CD4-positive, alpha-beta T cell treated with Interleukin-17A for 4 hours (primary cell): ENCODE data around the gene RAB3IL1.

Source experiments
- DNase-seq: peaks from one replicate; pipeline ENCODE4 v3.0.0-alpha.2; 2020; ENCODE audit warnings: mixed read lengths

Gene RAB3IL1

DNA sequence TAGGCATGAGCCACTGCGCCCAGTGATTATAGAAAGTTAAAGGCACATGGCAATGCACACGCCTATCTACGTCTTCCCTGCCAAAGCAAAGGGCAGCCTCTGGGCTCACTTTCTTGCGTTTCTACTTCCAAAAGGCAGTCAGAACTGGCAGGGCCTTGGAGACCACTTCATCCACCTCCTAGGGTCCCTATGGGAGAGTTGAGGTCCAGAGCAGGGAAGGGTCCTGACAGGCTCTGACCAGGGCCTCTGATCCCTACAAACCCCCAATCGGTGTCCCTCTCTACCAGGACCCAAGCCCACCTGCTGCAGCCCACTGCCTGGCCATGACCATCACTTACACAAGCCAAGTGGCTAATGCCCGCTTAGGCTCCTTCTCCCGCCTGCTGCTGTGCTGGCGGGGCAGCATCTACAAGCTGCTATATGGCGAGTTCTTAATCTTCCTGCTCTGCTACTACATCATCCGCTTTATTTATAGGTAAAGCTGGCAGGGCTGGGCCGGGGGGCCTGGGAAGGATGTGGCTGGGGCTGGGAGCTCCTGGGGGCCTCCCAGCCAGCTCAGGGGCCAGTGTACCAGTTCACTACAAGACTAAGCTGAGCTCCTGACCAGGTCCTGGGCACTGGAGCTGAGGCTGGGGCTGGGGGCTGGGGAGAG is 34.2 kb upstream of the RAB3IL1 start:
- DNase-seq: no peak

DNA sequence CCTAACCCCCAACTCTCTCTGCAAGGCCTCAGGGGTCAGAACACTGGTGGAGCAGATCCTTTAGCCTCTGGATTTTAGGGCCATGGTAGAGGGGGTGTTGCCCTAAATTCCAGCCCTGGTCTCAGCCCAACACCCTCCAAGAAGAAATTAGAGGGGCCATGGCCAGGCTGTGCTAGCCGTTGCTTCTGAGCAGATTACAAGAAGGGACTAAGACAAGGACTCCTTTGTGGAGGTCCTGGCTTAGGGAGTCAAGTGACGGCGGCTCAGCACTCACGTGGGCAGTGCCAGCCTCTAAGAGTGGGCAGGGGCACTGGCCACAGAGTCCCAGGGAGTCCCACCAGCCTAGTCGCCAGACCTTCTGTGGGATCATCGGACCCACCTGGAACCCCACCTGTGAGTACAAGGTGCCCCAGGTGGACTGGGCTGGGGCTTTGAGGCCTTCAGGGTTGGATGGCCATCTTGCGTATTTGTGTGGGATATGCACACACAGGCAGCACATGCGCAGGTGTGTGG is 32.7 kb upstream of the RAB3IL1 start, which contains the start of gene BEST1:
BEST1 (plus strand) TSS at position 317 of the 513 bp plus-strand sequence. CDS start 1,456 bp downstream, outside the sequence.
- no peak for DNase-seq

DNA sequence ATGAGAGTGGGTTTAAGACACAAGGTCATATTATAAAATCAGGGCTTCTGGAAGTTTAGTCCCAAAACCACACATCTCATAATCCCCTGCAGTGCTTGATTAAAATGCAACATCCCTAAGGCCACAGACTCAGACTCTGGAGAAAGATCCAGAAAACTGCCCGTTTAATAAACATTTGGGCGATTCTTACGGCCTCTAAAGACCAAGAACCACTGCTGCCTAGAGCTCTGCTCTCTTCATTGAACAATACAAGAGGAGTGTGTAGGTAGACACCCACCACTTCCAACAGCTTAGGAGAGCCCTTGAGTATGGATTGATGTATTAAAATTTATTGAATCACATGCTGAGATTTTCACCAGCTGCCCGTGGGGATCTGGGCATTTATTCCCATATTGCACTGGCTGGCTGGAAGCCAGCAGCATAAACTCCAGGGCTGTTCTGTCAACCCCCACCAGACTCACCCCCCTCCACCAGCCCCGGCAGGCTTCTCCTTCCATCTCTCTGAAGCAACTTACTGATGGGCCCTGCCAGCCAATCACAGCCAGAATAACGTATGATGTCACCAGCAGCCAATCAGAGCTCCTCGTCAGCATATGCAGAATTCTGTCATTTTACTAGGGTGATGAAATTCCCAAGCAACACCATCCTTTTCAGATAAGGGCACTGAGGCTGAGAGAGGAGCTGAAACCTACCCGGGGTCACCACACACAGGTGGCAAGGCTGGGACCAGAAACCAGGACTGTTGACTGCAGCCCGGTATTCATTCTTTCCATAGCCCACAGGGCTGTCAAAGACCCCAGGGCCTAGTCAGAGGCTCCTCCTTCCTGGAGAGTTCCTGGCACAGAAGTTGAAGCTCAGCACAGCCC is 32.0 kb upstream of the RAB3IL1 start:
- no peak for DNase-seq

DNA sequence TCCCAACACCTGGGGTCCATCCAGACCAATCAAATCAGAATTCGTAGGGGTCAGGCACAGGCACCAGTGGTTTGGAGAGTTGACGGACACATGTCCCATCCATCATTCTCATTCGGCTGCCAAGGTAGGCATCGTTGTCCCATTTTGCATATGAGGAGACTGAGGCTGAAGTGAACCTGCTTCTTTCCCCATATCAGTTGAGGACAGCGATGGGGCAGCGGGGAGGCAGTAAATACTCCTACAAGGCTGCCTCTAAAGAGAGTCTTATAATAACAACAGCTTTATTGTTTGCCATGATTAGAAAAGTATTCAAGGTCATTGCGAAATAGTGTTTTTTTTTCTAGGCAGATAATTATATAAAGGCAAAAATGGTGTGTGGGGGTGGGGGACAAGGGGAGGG is 31.1 kb upstream of the RAB3IL1 start:
- no peak for DNase-seq

DNA sequence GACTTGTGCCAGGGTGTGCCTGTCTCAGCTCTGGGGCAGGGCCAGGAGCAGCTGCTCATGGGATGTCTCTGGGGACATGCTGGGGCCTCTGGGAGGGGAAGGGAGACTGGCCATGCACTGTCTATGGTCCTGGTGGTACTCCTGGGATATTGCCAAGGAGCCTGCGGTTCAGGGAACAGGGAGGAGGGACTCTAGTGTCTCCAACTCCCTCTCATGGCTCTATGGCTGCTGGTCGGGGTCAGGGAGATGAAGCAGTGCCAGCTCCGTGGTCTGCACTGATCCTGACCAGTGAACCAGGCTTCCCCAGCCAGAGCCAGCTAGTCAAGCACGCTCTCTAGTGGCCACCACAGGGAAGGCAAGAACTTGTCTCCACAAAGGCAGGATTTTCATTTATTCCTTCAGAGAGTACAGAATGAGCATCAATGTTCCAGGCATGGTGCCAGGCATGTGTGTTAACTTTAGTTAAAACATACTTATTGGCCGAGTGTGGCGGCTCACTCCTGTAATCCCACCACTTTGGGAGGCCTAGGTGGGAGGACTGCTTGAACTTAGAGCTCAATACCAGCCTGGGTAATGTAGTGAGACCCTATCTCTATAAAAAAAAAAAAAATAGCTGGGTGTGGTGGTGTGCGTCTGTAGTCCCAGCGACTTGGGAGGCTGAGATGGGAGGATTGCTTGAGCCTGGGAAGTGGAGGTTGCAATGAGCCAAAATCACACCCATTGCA is 30.3 kb upstream of the RAB3IL1 start:
- peak; percentile 74 for DNase-seq

DNA sequence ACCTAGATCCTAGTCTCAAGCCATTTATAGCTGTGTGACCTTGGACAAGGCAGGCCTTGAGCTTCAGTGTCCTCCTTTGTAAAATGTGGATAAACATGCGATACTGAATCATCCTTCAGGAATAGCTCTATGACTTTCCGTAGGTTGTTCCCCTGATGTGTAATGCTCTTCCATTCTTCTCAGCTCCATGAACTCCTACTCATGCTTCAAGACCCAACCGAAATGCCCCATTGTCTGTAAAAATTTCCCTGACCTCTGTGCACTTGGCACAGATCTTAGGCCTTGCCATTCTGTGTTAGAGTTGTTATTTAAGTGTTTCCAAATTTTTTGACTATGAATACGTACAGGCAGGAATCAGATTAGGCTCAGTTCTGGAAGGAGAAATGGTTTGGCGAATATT is 29.5 kb upstream of the RAB3IL1 start:
- DNase-seq: no peak

DNA sequence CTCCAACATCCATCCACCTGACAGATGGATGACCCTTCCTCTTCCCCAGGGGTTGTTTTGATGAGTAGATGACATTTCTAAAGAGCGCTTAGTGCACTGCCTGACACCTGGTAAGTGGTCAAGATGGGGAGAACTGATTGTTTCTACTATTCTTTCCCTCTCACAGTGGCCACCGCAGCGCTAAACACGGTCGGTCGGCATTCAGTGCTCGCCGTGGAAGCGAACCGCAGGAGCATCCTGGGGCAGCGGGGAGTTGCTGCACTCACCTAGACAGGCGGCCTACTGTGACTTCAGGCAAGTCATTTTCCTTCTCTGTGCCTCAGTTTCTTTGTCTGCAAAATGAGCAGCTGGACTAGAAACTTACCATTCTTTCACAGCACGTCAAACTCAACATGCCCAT is 27.8 kb upstream of the RAB3IL1 start:
- no peak for DNase-seq

DNA sequence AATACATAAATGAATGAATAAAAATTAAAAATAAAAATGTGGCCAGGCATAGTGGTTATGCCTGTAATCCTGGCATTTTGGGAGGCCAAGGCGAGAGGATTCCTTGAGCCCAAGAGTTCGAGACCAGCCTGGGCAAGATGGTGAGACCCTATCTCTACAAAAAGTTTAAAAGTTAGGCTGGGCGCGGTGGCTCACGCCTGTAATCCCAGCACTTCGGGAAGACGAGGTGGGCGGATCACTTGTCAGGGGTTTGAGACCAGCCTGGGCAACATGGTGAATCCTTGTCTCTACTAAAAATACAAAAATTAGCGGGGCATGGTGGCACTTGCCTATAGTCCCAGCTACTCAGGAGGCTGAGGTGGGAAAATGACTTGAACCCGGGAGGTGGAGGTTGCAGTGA is 23.1 kb upstream of the RAB3IL1 start:
- no peak for DNase-seq

DNA sequence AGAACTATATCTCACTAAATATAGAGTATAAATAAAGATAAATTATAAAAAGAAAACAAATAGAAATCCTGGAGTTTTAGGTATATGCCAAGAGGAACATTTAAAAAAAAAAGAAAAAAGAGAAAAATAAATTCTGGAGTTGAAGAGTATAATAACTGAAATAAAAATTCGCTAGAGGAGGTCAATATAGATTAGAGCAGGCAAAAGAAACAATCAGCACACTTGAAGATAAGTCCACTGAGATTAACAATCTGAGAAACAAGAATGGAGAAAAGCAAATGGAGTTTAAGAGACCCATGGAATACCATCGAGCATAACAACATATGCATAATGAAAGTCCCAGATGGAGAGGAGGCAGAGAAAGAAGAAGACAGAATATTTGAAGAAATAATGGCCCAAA is 18.5 kb upstream of the RAB3IL1 start:
- no peak for DNase-seq

DNA sequence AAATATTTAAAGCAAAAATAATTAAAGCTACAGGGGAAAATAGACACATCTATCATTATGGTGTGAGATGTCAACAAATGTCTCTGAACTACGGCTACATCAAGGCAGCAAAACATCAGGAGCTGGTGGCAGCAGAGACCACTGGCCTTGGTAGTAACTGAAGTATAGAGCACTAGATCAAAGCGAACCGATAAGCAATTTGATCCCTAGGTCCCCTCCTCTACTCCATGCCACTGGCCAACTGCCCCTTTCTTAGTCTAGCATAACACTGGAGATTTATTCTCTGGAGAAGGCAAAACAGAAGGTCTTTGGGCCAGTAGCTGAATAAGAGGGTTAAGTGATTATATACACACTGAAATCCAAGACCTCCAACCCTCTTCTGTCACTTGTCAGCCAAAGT is 13.6 kb upstream of the RAB3IL1 start:
- DNase-seq: no peak

DNA sequence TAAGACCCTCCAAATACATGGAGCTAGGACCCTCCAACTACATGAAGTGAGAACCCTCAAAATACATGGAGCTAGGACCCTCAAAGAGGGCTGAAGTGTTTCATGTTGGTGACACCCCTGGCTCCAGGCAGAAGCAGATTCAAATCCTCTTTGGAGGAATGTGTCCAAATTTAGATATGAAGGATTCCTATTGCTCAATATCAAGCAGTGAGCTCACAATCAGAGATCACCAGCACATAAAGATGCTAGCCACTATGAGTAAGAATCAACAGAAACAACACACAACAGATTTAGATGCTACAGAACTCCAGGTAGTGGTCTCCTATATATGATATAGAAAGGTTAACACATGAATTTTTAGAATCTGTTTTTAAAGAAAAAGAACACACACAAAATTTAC is 11.2 kb upstream of the RAB3IL1 start:
- no peak for DNase-seq

DNA sequence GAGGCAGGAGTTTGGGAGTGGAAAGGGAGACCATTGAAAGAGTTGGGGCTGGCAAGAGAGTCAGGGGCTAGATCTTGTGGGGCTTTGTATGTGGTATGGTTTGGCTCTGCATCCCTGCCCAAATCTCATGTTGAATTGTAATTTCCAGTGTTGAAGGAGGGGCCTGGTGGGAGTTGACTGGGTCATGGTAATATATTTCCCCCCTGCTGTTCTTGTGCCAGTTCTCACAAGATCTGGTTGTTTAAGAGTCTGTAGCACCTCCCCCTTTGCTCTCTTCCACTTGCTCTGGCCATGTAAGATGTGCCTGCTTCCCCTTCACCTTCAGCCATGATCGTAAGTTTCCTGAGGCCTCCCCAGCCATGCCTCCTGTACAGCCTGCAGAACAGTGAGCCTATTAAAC is 10.1 kb upstream of the RAB3IL1 start:
- no peak for DNase-seq

DNA sequence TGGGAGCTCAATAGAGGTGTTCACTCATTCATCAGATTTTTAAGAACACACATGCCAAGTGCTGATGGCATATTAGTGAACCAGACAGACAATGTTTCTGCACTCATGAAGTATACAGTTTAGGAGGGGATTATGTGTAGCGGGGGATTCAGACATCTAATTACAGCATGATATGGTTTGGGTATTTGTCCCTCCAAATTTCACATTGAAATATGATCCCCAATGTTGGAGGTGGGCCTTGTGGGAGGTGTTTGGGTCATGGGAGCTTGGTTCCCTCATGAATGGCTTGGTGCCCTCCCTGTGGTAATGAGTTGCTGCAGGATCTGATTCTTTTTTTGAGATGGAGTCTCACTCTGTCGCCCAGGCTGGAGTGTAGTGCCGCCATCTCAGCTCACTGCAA is 8.9 kb upstream of the RAB3IL1 start:
- no peak for DNase-seq

DNA sequence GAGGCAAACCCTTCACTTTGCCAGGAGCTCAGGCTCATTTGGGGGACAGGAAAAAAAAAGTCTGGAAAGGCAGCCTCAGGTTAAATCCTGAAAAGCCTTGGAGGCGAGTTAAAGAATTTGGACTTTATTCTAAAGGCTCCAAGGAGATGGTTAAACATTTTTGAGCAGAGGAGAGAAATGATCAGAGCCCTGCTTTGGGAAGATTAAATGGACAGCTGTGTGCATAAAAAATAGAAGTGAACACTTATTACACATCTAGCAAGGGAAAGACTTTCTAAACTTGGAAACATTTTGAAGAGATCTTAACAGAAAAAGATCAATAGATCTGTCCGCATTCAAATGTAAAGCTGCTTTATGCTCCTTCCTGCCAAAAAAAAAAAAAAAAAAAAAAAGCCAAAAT is 8.4 kb upstream of the RAB3IL1 start:
- no peak for DNase-seq

DNA sequence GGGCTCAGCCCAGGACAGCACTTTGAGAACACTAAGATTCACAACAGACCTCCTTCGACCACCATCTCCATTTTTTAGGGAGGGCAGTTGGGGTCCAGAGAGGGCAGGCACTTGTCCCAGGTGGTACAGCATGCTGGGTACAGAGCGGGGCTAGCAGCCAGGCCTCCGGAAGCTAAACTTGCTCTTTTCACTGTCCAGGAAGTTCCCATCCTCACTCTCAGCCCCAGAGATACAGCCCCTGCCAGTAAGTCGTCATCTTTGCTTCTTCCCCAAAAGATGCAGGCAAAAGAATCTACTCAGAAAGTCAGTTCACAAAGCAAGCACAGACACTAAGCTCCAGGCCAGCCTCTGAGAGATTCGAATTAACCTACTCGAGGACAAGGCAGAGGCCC is 6.7 kb upstream of the RAB3IL1 start:
- no peak for DNase-seq

DNA sequence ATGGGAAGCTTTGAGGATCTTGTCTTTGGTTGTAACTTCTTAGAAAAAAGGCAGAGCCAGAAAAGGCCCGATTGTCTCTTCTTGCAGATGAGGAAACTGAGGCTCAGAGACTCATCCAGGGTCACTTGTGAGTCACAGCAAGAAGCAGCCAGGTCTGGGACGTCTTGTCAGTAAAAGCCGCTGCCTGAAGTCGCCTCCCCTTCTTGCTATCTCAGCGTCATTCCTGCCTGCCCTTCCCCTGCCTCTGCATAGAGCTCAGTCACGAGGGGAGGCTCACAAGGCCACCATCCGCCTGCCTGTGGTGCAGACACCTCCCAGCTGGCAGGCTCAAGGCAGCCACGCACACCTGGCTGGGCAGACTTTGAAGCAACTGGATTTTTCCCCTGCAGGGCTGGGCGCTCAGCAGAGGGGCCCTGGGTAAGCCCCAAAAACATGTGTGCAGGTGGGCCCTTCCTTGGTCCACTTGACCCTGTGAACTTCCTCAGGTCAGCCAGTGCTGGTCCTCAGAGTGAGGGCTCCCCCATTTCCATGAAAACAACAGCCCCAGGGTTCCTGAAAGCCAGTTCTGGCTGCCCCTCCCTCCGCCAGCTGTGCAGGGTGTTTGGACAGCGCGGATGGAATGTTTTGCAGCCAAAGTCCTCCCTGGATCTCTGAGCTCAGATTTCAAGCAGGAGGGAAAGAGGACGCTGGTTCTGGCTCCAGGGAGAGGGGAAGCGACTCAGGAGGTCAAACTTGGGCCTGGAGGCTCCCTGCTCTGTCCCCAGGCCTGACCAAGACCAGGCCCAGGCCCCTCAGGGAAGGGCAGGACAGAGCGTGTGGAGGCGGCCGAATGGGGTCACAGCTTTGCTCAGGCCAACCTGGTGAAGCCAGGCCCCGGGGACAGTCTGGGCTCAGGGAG is 6.0 kb upstream of the RAB3IL1 start:
- DNase-seq: no peak

DNA sequence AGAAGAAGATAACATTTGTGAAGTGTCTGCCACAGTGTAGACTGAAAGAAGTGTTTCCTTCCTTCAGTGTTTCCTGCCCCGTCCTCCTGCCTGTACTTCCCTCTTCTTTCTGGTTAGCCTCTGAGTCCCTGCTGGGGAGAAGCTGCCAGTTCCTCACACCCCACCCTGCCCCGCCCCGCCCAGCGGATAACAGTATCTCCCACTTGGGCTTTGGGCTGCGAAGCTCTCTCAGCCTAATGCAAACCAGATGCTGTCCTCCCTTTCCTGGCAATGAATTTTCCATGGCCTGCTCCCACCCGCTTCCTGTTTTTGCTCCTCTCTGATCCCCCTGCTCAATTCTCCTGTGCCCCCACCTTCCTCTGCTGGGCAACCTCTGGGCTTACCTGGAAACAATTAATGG is 5.2 kb upstream of the RAB3IL1 start:
- DNase-seq: no peak

DNA sequence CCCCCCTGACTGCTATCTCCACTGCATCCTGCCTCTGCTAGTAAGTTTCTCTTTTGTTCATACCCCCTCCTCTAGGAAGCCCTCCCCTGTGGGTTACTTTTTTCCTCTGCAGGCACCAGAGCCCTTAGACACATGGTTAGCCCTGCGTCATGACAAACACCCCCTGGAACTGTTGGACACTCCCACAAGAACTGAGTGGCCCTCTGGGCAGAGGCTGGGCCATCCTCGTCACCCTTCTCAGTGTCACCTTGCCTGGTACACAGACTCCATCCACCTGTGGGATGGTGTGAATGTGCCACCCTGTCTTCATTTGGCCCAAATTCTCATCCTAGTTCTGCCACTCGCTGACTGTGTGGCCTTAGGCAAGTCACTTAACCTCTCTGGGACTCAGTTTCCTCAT is 4.1 kb upstream of the RAB3IL1 start:
- DNase-seq: no peak

DNA sequence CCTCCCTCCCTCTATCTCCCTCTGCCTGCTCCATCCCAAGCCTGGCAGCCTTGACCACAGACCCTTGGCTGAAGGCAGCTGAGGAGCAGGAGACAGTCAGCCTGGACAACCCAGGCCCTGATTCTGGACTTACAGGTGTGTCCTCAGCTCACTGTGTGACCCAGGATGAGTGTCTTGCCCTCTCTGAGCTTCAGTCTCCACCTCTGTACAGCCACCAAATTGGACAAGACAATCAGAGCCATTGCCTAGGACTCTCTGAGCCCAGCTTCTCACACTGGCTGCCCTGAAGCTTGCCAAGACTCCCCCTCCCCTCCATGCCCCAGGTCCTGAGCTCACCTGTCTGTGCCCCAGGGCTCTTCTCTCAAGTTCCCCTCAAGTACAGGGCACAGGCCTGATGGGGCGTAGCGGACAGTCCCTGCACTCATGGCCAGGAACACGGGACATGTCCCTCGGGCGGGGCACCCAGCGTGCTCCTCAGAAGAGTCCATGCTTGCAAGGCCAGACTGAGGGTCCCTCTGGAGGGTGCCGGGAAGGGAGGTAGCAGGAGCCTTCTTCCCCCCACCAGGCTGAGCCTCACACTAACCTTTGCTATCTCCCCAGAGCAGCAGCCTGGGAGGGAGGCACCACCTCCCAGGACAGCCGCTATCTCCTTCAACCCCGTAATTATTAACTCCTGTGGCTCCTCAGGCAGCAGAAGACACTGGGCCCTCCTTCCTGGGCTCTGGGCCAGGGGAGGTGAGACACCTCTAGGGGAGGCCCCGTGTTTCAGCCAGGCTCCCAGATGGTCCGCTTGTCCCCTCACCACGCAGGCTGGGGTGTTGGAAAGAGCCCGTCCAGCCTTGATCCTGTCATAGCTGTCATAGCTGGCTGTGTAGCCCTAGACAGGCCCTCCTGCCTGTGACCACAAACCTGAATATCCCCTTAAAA is 2.6 kb upstream of the RAB3IL1 start:
- no peak for DNase-seq

DNA sequence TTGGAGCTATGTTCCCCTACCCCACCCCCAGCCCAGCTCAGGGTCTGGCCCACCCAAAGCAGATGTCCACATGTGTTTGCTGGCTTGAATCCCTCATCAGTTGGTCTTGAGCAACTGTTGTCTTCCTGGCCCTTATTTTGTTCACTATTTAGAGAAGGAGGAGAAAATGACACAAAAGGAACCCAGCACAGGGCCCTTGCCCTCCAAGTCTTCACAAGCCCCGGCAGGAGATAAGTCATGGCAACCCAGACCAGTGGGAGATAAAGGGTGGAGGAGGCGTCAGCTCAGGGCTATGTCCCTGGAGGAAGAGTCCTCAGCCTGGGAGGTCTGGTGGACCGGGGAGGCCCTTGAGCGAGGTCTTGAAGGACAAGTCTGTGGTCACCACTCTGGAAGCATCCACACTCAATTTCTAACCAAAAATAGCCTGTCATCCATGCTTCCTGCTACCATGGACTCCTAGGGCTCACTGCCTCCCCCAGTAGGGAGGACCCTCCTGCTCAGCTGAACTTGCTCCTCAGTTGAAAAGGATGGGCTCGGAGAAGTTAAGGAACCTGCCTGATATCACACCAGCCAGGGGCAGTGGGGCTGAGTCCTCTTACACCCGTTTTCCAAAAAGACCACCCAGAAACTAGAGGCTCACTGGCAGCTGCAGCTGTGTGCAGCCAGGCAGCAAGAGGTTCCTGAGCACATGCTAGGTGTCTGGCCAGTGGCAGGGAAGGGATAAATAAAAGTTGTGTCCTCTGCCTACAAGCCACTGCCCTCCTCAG is 1.8 kb upstream of the RAB3IL1 start:
- DNase-seq: no peak
